Small intestine (tissue), 7 donors: ENCODE data around the gene AOC2. TPM values are rescaled to one million over a fixed set of nuclear protein-coding genes. Genes with fewer than 3 reads are reported as not detected.
A peak's percentile ranks its signal among the peaks of the same experiment; 100 is the strongest.

Experiments
- DNase-seq, 2 donors: peaks; one replicate each; pipeline versions ENCODE4 v3.0.0 to v3.0.0-alpha.2; 2013
- FAIRE-seq: peaks from 2 replicates; lab custom pipeline; 2012; peaks lifted over from hg19 to GRCh38; lab: Jason Lieb, UNC
- H3K27ac ChIP-seq, 3 donors: one replicate each; pipeline ENCODE4 v1.5.1; 2013; ENCODE audit warnings: low read length in 2 of 3, mild to moderate bottlenecking in 2 of 3, control low read depth in 1 of 3, inconsistent platforms in 1 of 3, low read depth in 1 of 3, moderate library complexity in 1 of 3
- H3K27me3 ChIP-seq, 3 donors: one replicate each; pipeline ENCODE4 v1.6.1; 2013; ENCODE audit warnings: low read length in 3 of 3, inconsistent platforms in 1 of 3; ENCODE audit not compliant: control insufficient read depth in 3 of 3, insufficient read depth in 3 of 3
- H3K36me3 ChIP-seq, 3 donors: one replicate each; pipeline ENCODE4 v1.6.1; 2013; ENCODE audit warnings: low read length in 3 of 3, inconsistent platforms in 1 of 3, low read depth in 1 of 3, mild to moderate bottlenecking in 1 of 3, moderate library complexity in 1 of 3; ENCODE audit not compliant: control insufficient read depth in 3 of 3, insufficient read depth in 2 of 3
- H3K4me1 ChIP-seq, 3 donors: one replicate each; pipeline ENCODE4 v1.6.1; 2013; ENCODE audit warnings: low read length in 2 of 3, inconsistent platforms in 1 of 3, low read depth in 1 of 3, mild to moderate bottlenecking in 1 of 3, moderate library complexity in 1 of 3; ENCODE audit not compliant: control insufficient read depth in 3 of 3, insufficient read depth in 2 of 3
- H3K4me3 ChIP-seq, 3 donors: one replicate each; pipeline ENCODE4 v1.5.1; 2013; ENCODE audit warnings: low read length in 3 of 3, control low read depth in 1 of 3, inconsistent platforms in 1 of 3, low read depth in 1 of 3, mild to moderate bottlenecking in 1 of 3, moderate library complexity in 1 of 3
- H3K9me3 ChIP-seq, 2 donors: one replicate each; pipeline ENCODE4 v1.6.1; 2013; ENCODE audit warnings: low read depth in 1 of 2, low read length in 1 of 2; ENCODE audit not compliant: control insufficient read depth in 2 of 2, insufficient read depth in 1 of 2
- WGBS, 3 donors: extraction: QIAGEN DNeasy Blood & Tissue Kit; methylation state at CpG; one replicate each; pipeline ENCODE4 v1.1.7; 2013; 5-methylcytosine and 5-hydroxymethylcytosine counted together
- polyA plus RNA-seq, 4 donors: library from polyadenylated mRNA; stranded (reverse) in 3 of 4; unstranded in 1 of 4; fragments of 200-250 nt in 3 of 4; fragments of 120-200 nt in 1 of 4; gene quantifications; one replicate each; pipeline versions ENCODE4 v1.2.1 to v1.2.3, GENCODE V29; 2013
- donor health status: healthy with polysubstance abuse.
- donor health status: control.
- donor health status: control.
- donor health status: Bipolar disorder and iron deficiency.
- donor health status: healthy.

The AOC2 gene
- polyA plus RNA-seq, 4 donors: 0.54 to 1.3 (median 0.89) TPM

- FAIRE-seq (no peak), DNase-seq (peak in 1 of 2 donors; percentile 70)
- H3K4me1 ChIP-seq: peaks cover 0 to 24% (median 2%) of the 10 kb centered on the region in 3 donors
- no peaks in the 10 kb centered on the region for H3K27me3 ChIP-seq
- no peaks in the 10 kb centered on the region for H3K36me3 ChIP-seq
- no peak overlapping the region for H3K4me3 ChIP-seq
- 31 to 47% (median 44%) methylated on average over 15 of the region's 15 CpGs for WGBS, 3 donors
- H3K9me3 ChIP-seq: no peaks in the 10 kb centered on the region
- peak overlapping the region in 1 of 3 donors; percentile 63 for H3K27ac ChIP-seq
Measured at GRCh38 chr17:42886283-42887176, 42.1 kb downstream of the AOC2 start.

- Histone ChIP-seq H3K27ac (no peak overlapping the region), H3K4me1 (peaks cover 4 to 55% (median 7%) of the 10 kb centered on the region in 3 donors), H3K27me3 (no peaks in the 10 kb centered on the region), H3K9me3 (no peaks in the 10 kb centered on the region), H3K4me3 (no peak overlapping the region), H3K36me3 (no peaks in the 10 kb centered on the region)
- no peak for DNase-seq
- no peak for FAIRE-seq
- 87 to 93% (median 93%) methylated on average over 7 of the region's 7 CpGs for WGBS, 3 donors
Measured at GRCh38 chr17:42889809-42890208, 45.4 kb downstream of the AOC2 start.

- 40 to 47% (median 41%) methylated on average over 10 of the region's 10 CpGs for WGBS, 3 donors
- H3K9me3 ChIP-seq: no peaks in the 10 kb centered on the region
- no peak overlapping the region for H3K4me3 ChIP-seq
- DNase-seq (no peak), FAIRE-seq (no peak)
- peaks cover 6 to 54% (median 6%) of the 10 kb centered on the region in 3 donors for H3K4me1 ChIP-seq
- peak overlapping the region in 2 of 3 donors; percentile 56 to 60 for H3K27ac ChIP-seq
- H3K27me3 ChIP-seq: no peaks in the 10 kb centered on the region
- H3K36me3 ChIP-seq: no peaks in the 10 kb centered on the region
Measured at GRCh38 chr17:42891539-42892152, 47.3 kb downstream of the AOC2 start.

- Histone ChIP-seq H3K4me1 (peaks cover 6 to 57% (median 6%) of the 10 kb centered on the region in 3 donors), H3K36me3 (no peaks in the 10 kb centered on the region), H3K4me3 (no peak overlapping the region), H3K27ac (peak overlapping the region in 1 of 3 donors; percentile 39), H3K9me3 (no peaks in the 10 kb centered on the region), H3K27me3 (no peaks in the 10 kb centered on the region)
- 20 to 40% (median 38%) methylated on average over 4 of the region's 4 CpGs for WGBS, 3 donors
- DNase-seq: no peak
- FAIRE-seq: no peak
Measured at GRCh38 chr17:42893359-42893758, 49.0 kb downstream of the AOC2 start.

GRCh38 chr17:42894283-42895184, 50.2 kb downstream of the AOC2 start:
- H3K27ac ChIP-seq: peak overlapping the region; percentile 73 to 82 (median 78)
- 25 to 59% (median 27%) methylated on average over 12 of the region's 12 CpGs for WGBS, 3 donors
- peak; percentile 88 to 92 for DNase-seq
- H3K27me3 ChIP-seq: no peaks in the 10 kb centered on the region
- FAIRE-seq: peak; percentile 39
- no peaks in the 10 kb centered on the region for H3K36me3 ChIP-seq
- H3K4me1 ChIP-seq: peaks cover 6 to 62% (median 6%) of the 10 kb centered on the region in 3 donors
- H3K9me3 ChIP-seq: no peaks in the 10 kb centered on the region
- H3K4me3 ChIP-seq: no peak overlapping the region

- H3K9me3 ChIP-seq: no peaks in the 10 kb centered on the region
- H3K4me3 ChIP-seq: no peak overlapping the region
- DNase-seq (peak in 1 of 2 donors; percentile 83), FAIRE-seq (no peak)
- H3K27me3 ChIP-seq: no peaks in the 10 kb centered on the region
- WGBS, 3 donors: 3 to 18% (median 17%) methylated on average over 2 of the region's 2 CpGs
- peaks cover 6 to 66% (median 6%) of the 10 kb centered on the region in 3 donors for H3K4me1 ChIP-seq
- peak overlapping the region; percentile 73 to 82 (median 78) for H3K27ac ChIP-seq
- no peaks in the 10 kb centered on the region for H3K36me3 ChIP-seq
Measured at GRCh38 chr17:42895185-42895555, 50.8 kb downstream of the AOC2 start.

- WGBS, 3 donors: 61 to 89% (median 67%) methylated on average over 7 of the region's 7 CpGs
- no peak for FAIRE-seq
- Histone ChIP-seq H3K9me3 (no peaks in the 10 kb centered on the region), H3K27ac (peak overlapping the region in 2 of 3 donors; percentile 2 to 62), H3K4me1 (peaks cover 4 to 59% (median 4%) of the 10 kb centered on the region in 3 donors), H3K4me3 (no peak overlapping the region), H3K27me3 (no peaks in the 10 kb centered on the region), H3K36me3 (no peaks in the 10 kb centered on the region)
- DNase-seq: peak; percentile 77 to 78
Measured at GRCh38 chr17:42898147-42898811, 53.9 kb downstream of the AOC2 start.
